IPS DF 6.9 (cell line): ENCODE measurements around the gene MYO18B.

Experiments
- DNase-seq: peaks from one replicate; pipeline ENCODE4 v3.0.0-alpha.2; 2013; ENCODE audit warnings: low read depth, low spot score
- H3K27ac ChIP-seq: one replicate; pipeline ENCODE4 v1.5.1; 2013; ENCODE audit warnings: low read length, control low read depth
- H3K27me3 ChIP-seq: 2 replicates; pipeline ENCODE4 v1.6.1; 2013; ENCODE audit warnings: mild to moderate bottlenecking, low read length; ENCODE audit not compliant: control insufficient read depth, insufficient read depth
- H3K36me3 ChIP-seq: 2 replicates; pipeline ENCODE4 v1.6.1; 2013; ENCODE audit warnings: low read length; ENCODE audit not compliant: control insufficient read depth, insufficient read depth
- H3K4me1 ChIP-seq: 2 replicates; pipeline ENCODE4 v1.6.1; 2013; ENCODE audit warnings: low read length; ENCODE audit not compliant: control insufficient read depth, insufficient read depth
- H3K4me3 ChIP-seq: 2 replicates; pipeline ENCODE4 v1.5.1; 2013; ENCODE audit warnings: mild to moderate bottlenecking, low read length
- H3K9me3 ChIP-seq: 2 replicates; pipeline ENCODE4 v1.6.1; 2013; ENCODE audit warnings: low read length, inconsistent platforms; ENCODE audit not compliant: control insufficient read depth, insufficient read depth
- WGBS: extraction: QIAGEN DNeasy Blood & Tissue Kit; methylation state at CpG from one replicate; pipeline ENCODE4 v1.1.7; 2013; ENCODE audit warnings: mixed read lengths, missing lambda C conversion rate; ENCODE audit not compliant: insufficient read length, insufficient coverage; 5-methylcytosine and 5-hydroxymethylcytosine counted together

Gene MYO18B

DNA sequence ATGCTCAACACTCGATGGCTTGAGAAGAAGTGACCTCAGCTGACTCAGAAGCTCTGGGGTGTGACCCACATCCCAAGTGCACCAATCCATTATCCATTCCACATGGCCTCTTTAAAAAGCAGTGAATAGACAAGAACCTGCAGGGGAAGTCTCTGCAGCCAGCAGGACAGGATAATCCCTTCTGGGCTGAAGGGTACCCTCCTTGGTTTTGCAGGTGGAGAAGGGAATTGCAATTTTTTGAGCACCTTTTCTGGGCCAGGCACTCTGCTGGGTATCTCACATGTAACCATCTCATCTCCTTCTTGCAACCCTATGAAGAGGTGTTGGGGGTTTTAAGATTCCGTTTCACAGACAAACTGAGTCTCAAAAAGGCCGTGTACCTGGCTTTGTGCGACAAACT is 76.6 kb downstream of the MYO18B start:
- DNase-seq: no peak
- no peak overlapping the region for H3K27ac ChIP-seq
- WGBS: no CpG with 5 or more reads among the region's 4 CpGs
- H3K4me3 ChIP-seq: no peak overlapping the region
- no peaks in the 10 kb centered on the region for H3K36me3 ChIP-seq
- no peaks in the 10 kb centered on the region for H3K4me1 ChIP-seq
- H3K9me3 ChIP-seq: no peaks in the 10 kb centered on the region
- H3K27me3 ChIP-seq: no peaks in the 10 kb centered on the region

DNA sequence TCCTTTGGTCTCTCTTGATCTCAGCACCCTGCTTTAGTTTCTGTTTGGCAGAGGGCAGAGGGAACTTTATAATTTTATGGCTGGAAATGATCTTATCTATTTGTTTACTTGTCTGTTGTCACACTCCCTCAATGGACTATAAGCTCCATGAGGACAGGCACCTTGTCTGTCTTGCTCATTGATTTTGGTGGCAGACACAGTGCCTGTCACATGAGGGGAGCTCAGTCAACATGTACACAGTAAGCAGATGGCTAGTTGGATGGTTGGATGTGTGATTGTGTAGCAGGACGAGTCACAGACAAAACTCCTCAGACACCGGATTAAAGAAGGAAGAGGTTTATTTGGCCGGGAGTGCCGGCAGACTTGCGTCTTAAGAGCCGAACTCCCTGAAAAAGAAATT is 80.4 kb downstream of the MYO18B start:
- DNase-seq: no peak
- Histone ChIP-seq H3K4me1 (no peaks in the 10 kb centered on the region), H3K27me3 (no peaks in the 10 kb centered on the region), H3K36me3 (no peaks in the 10 kb centered on the region), H3K4me3 (no peak overlapping the region), H3K27ac (no peak overlapping the region), H3K9me3 (no peaks in the 10 kb centered on the region)
- no CpG with 5 or more reads among the region's 6 CpGs for WGBS

DNA sequence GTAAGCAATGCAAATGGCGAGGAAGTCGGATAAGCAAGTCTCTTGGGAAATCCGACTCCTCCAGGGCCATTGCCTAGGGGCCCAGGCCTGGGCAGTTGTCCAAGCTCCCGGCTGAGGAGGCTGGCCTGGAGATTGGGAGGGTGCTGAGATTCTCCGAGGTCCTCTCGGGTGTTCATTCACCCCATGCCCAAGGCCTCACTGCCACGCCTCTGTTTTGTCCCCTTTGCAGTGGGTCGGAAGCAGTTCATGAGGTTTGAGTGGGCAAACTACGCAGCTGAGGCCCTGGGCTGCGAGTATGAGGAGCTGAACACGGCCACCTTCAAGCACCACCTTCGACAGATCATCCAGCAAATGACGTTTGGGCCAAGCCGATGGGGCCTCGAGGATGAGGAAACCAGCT is 81.3 kb downstream of the MYO18B start:
- Histone ChIP-seq H3K4me3 (no peak overlapping the region), H3K27ac (no peak overlapping the region), H3K36me3 (no peaks in the 10 kb centered on the region), H3K27me3 (no peaks in the 10 kb centered on the region), H3K4me1 (no peaks in the 10 kb centered on the region), H3K9me3 (no peaks in the 10 kb centered on the region)
- WGBS: no CpG with 5 or more reads among the region's 15 CpGs
- DNase-seq: no peak

DNA sequence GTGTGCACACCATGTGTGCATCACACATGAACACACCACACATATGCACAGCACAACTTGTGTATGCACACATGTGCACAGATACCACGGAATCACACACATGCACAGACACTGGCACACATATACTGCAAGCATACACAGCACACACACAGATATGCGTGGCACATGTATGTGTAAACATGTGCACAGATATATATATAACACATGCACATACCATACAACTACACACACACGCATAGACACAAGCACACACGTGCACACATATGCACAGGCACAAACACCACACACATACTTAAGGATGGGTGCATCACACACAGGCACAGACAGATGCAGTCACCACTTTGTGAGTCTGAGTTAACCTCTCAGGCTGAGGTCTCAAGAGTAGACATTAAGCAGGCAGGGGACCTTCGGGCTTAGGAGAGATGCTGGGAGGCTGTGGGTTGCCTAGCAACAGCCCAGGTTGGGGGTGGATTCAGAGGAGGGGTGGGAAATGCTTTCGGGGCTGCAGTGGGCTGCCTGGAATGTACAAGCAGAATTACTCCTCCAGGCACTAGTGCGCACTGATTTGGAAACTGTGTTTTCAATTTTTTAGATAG is 82.9 kb downstream of the MYO18B start:
- no peak for DNase-seq
- Histone ChIP-seq H3K27ac (no peak overlapping the region), H3K27me3 (no peaks in the 10 kb centered on the region), H3K4me3 (no peak overlapping the region), H3K4me1 (no peaks in the 10 kb centered on the region), H3K36me3 (no peaks in the 10 kb centered on the region), H3K9me3 (no peaks in the 10 kb centered on the region)
- no CpG with 5 or more reads among the region's 7 CpGs for WGBS

DNA sequence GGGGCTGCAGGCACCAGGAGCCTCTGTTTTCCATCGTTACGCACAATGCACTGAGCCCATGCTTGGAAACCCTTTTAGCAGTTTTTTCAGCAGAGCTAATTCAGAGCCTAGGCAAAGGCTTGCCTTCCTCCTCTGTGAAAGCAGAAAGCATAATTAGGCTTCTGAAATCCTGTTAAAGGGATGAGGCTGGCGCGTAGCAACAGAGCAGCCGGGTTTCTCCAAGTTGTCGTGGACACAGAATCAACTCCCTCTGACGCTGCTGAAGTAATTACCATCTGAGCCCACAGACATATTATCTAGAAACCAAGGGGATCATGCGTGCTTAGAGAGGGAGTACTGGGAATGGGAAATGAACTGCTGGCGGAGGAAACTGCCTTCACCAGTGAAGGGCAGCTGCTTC is 85.4 kb downstream of the MYO18B start:
- no peaks in the 10 kb centered on the region for H3K36me3 ChIP-seq
- H3K4me1 ChIP-seq: no peaks in the 10 kb centered on the region
- H3K27ac ChIP-seq: no peak overlapping the region
- no peaks in the 10 kb centered on the region for H3K9me3 ChIP-seq
- no peak overlapping the region for H3K4me3 ChIP-seq
- WGBS: no CpG with 5 or more reads among the region's 9 CpGs
- H3K27me3 ChIP-seq: no peaks in the 10 kb centered on the region
- DNase-seq: no peak

DNA sequence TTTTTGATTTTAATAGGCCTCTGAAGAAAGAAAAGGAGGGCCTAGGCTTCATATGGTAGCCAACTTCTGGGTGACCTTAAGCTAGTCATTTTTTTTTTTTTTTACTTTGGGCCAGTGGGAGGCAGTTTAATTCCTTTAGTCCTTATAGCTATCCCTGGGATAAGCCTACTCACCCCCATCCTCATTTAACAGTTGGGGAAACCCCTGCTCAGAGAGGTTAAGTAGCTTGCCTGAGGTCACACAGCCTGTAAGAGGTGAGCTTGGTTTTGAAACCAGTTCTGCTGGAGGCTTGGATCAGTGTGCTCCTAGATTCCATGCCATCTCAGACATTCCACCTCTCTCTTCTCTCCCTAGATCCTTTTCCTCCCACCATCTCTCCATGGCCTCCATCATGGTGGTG is 86.4 kb downstream of the MYO18B start:
- H3K36me3 ChIP-seq: no peaks in the 10 kb centered on the region
- no peaks in the 10 kb centered on the region for H3K27me3 ChIP-seq
- H3K27ac ChIP-seq: no peak overlapping the region
- no peaks in the 10 kb centered on the region for H3K4me1 ChIP-seq
- H3K4me3 ChIP-seq: no peak overlapping the region
- H3K9me3 ChIP-seq: no peaks in the 10 kb centered on the region
- DNase-seq: no peak

DNA sequence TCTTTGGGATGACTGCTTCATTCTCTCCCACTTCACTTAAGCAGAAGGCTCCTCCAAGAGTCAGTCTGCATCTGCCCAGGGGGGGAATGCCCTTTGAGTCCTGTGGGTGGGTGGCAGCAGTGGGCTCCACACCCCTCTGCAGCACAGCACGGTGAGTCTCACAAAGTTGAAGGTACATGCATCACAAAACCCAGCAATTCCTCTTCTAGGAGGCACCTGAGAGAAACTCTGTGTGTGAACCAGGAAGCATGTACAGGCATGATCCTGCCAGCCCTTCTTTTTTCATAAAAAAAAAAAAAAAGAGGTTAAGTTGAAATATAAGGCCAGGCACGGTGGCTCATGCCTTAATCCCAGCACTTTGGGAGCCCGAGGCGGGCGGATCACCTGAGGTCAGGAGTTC is 87.2 kb downstream of the MYO18B start:
- no CpG with 5 or more reads among the region's 5 CpGs for WGBS
- H3K36me3 ChIP-seq: no peaks in the 10 kb centered on the region
- H3K4me3 ChIP-seq: no peak overlapping the region
- H3K27me3 ChIP-seq: no peaks in the 10 kb centered on the region
- H3K9me3 ChIP-seq: no peaks in the 10 kb centered on the region
- DNase-seq: no peak
- no peaks in the 10 kb centered on the region for H3K4me1 ChIP-seq
- no peak overlapping the region for H3K27ac ChIP-seq

DNA sequence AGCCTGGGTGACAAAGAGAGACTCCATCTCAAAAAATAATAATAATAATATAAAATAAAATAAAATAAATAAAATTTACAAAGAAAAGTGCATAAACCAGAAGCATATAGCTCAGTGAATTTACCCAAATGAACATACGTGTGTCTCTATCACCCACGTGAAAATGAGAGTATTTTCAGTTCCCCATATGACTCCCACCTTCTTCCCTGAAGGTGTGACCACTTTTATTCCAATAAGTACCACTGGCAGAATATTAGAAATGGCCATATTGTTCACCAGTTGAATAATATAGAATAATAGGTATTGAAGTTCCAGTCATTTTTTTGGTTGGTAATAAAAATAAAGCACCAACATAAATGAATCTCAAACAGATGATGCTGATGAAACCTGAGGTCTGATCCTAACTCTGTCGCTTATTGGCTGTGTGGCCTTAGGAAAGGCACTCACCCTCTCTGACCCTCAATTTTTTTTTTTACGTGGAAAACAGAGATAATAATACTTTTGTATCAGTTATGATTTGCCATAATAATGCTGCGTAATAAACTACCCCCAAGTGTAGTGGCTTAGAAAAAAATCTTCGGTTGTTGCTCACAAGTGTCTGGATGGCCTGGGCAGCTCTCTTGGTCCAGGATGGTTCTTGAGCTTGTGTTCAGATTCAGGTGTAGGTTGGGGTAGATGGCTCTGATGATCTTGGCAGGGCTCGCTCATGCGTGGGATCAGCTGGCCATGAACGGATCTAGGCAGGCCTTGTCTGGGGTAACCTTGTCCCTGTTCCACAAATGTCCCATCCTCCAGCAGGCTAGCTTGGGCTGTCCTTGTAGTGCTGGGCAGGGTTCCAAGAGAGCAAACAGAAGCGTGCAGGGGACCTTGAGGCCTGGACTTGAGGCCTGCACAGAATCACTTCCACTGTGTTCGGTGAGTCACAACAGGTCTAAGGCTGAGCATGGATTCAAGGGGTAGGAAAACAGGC is 88.1 kb downstream of the MYO18B start:
- Histone ChIP-seq H3K4me3 (no peak overlapping the region), H3K4me1 (no peaks in the 10 kb centered on the region), H3K27me3 (peaks cover 2% of the 10 kb centered on the region; the same call in 1 of the 2 replicates), H3K36me3 (no peaks in the 10 kb centered on the region), H3K9me3 (no peaks in the 10 kb centered on the region), H3K27ac (no peak overlapping the region)
- DNase-seq: no peak
- WGBS: no CpG with 5 or more reads among the region's 11 CpGs

DNA sequence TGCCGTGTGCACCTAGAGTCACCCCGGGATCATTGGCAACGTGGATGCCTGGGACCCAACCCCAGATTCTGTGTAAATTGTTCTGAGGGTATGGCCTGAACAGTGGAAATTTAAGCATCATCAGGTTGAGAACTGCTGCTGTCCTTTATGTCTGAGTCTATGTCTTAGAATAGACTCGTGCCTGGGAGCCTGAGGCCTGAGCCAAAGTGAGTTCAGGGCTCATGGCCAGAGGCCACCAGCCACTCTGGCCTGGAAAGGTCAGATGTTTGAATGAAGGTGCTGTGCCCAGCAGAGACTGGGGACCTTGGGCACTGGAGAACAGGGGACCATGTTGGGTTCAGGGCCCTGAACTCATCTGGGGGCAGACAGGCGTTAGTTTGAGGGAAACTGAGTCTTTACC is 91.1 kb downstream of the MYO18B start:
- WGBS: no CpG with 5 or more reads among the region's 5 CpGs
- no peak for DNase-seq
- Histone ChIP-seq H3K9me3 (no peaks in the 10 kb centered on the region), H3K4me3 (no peak overlapping the region), H3K4me1 (no peaks in the 10 kb centered on the region), H3K36me3 (no peaks in the 10 kb centered on the region), H3K27ac (no peak overlapping the region), H3K27me3 (peaks cover 2% of the 10 kb centered on the region; the same call in 1 of the 2 replicates)

DNA sequence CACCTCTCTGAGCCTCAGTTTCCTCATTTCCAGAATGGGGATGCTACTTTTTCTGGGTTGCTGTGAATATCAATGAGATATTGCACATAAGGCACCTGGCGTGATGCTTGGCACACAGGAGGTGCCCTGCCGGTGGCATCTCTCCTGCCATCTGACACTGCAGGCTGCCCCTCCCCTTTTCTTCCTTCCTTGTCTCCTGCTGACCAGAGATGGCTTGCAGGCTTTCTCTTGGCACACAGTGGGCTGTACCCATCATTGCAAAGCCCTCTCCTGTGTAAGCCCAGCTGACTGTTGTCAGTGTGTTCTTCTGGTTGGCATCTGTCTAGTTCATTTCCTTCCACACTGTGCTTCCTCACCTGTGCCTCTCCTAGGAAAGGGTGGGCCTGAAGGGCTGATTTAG is 91.7 kb downstream of the MYO18B start:
- Histone ChIP-seq H3K9me3 (no peaks in the 10 kb centered on the region), H3K27me3 (peaks cover 2% of the 10 kb centered on the region; the same call in 1 of the 2 replicates), H3K36me3 (no peaks in the 10 kb centered on the region), H3K4me3 (no peak overlapping the region), H3K27ac (no peak overlapping the region), H3K4me1 (no peaks in the 10 kb centered on the region)
- no peak for DNase-seq
- WGBS: no CpG with 5 or more reads among the region's 2 CpGs
